Body of pancreas (tissue), 4 donors: ENCODE measurements around the gene CRYZL1.

Source experiments
- CTCF ChIP-seq, 7 experiments: fragments of 450-650 bp in 4 of 7; fragments of 200-600 bp in 3 of 7; sonication (generic) in 3 of 7; IDR thresholded peaks; one replicate each; pipeline ENCODE4 v1.5.1; 2016 to 2019; ENCODE audit warnings: antibody characterized with exemption in 7 of 7
- POLR2A ChIP-seq, 3 donors: fragments of 450-650 bp; IDR thresholded peaks; one replicate each; pipeline ENCODE4 v1.6.1; 2016; ENCODE audit warnings: antibody characterized with exemption in 3 of 3, mild to moderate bottlenecking in 2 of 3

- no peak for TF ChIP-seq CTCF (IDR thresholded peaks at IDR 0.05)
- TF ChIP-seq POLR2A (IDR thresholded peaks at IDR 0.05), result no peak
These were observed 26.6 kb upstream of the CRYZL1 start for GRCh38 chr21:33668180-33668579.
